HG02623 (cell line): Measurements from ENCODE around the gene PIP5KL1.

ENCODE experiments used
- ATAC-seq: cut with Tn5 transposase; IDR thresholded peaks from one replicate; pipeline ENCODE4 v1.9.1; 2021; ENCODE audit warnings: moderate library complexity; ENCODE audit not compliant: unreplicated experiment

PIP5KL1 gene

GRCh38 chr9:127968700-127969383 lies 38.3 kb upstream of the PIP5KL1 start:
- ATAC-seq = no peak

GRCh38 chr9:127968042-127968441 lies 37.5 kb upstream of the PIP5KL1 start:
- no peak for ATAC-seq

GRCh38 chr9:127967151-127967809 lies 36.7 kb upstream of the PIP5KL1 start:
- no peak for ATAC-seq

GRCh38 chr9:127966416-127967150 lies 36.0 kb upstream of the PIP5KL1 start:
- no peak for ATAC-seq

- no peak for ATAC-seq
Measured at GRCh38 chr9:127965953-127966352, 35.4 kb upstream of the PIP5KL1 start.

GRCh38 chr9:127963359-127964064 lies 32.9 kb upstream of the PIP5KL1 start:
- ATAC-seq = no peak

GRCh38 chr9:127963041-127963358 lies 32.4 kb upstream of the PIP5KL1 start:
- ATAC-seq = no peak

GRCh38 chr9:127962278-127962677 lies 31.7 kb upstream of the PIP5KL1 start:
- ATAC-seq = no peak

GRCh38 chr9:127961613-127962155 lies 31.1 kb upstream of the PIP5KL1 start:
- ATAC-seq = no peak

- ATAC-seq = no peak
Measured at GRCh38 chr9:127961155-127961490, 30.5 kb upstream of the PIP5KL1 start.

- ATAC-seq = no peak
Measured at GRCh38 chr9:127960410-127961154, 30.0 kb upstream of the PIP5KL1 start.

- no peak for ATAC-seq
Measured at GRCh38 chr9:127959841-127960409, 29.3 kb upstream of the PIP5KL1 start.

- ATAC-seq = no peak
Measured at GRCh38 chr9:127959398-127959797, 28.8 kb upstream of the PIP5KL1 start.

- ATAC-seq = no peak
Measured at GRCh38 chr9:127958728-127959127, 28.2 kb upstream of the PIP5KL1 start.

- ATAC-seq = no peak
Measured at GRCh38 chr9:127955294-127956015, 24.9 kb upstream of the PIP5KL1 start.

- ATAC-seq = no peak
Measured at GRCh38 chr9:127954831-127955293, 24.3 kb upstream of the PIP5KL1 start.

GRCh38 chr9:127953768-127954505 lies 23.4 kb upstream of the PIP5KL1 start:
- ATAC-seq = no peak

GRCh38 chr9:127953154-127953553 lies 22.6 kb upstream of the PIP5KL1 start:
- ATAC-seq = no peak
